IPS-NIHi11 (cell line): ENCODE results near the gene CD2BP2.
"Not testable (repeated sequence)": the region's sequence is repeated elsewhere in the genome, so short reads cannot be mapped to it uniquely, and the experiment has no call there.

Source experiments
- DNase-seq: peaks from one replicate; pipeline ENCODE4 v3.0.0; 2012; ENCODE audit warnings: mixed read lengths, low spot score

Gene CD2BP2

DNA sequence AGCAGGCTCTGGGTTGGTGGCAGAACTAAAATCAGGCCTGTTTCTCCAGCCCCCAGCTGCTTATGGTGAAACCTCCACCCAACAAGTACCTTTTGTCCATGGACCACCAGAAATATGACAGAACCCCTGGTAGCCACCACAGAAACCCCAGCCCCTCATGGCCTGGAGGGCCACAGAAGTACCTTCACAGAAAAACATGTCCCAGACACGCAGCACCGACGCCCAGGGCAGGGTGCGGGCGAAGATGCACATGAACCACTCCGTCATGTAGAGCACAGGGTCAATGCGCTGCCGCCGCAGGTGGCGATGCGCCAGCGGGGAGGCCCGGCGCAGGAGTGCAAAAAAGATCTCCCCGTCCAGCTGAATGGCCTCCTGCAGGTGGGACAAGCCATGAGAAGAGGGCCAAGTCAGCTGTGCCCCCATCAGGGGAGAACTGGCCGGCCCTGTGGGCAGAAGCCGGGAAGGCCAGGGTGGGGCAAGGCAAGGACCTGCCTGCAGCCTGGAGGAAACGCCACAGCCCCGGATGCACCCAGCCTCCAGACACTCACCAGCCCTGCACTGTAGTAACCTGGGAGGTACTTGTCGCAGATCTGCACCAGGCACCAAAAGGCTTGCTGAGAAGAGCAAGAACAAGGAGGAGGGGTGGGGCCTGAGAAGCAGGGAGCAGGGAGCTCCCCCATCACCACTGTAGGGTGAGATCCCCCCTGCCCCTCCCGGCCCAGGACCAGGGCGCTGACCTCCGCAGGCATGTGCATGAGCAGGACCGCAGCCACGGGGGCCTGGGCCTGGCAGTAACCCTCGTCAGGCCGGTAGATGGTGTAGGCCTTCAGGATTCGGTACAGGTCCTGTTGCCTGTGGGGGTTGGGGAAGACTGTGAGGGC, 4.1 kb upstream of the CD2BP2 start:
- no peak for DNase-seq

DNA sequence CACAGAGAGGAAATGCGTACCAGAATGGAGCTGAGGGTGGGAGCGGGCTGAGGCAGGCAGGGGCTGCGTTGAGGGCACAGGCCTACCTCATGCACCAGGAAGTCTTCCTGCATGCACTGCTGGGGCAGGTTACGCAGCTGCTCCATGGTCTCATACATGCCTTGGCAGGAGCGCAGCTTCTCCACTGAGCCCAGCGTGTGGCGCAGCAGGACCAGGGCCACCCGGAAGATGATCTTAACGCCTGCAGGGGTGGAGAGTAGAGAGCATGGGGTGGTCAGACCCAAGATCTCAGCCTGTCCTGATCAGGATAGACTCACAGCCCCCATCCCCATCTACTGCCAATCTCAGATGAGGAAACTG, 3.4 kb upstream of the CD2BP2 start:
- no peak for DNase-seq

GRCh38 chr16:30357715-30358576, 2.8 kb upstream of the CD2BP2 start:
- no peak for DNase-seq

DNA sequence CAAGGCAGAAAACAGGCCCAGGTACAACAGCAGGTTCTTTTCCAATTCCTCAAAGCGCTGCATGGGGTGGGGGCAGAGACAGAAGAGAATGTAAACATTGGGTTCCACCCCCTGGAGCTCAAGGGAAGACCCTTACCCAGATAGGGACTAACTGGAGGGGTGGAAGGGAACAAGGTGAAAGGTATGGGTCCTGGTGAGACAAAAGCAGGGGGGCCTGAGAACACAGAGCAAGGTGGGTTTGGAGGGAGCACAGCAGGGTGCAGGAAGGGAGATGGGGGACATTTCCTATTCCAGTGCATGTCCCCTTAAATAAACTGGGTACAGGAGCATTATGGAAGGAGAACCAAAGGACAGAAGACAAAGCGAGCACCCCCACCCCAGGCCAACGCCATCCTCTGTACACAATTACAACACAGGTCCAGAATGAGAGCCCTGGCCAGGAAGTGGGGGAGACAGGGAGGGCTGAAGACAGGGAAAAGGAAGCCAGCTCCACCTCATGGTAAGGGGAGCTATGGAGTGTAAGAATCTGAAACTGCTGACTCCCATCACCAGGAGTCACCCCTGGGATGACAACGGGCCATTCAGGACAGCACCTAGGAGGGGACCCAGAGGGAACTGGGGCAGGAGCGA, 2.1 kb upstream of the CD2BP2 start:
- no peak for DNase-seq

- no peak for DNase-seq
Measured at GRCh38 chr16:30356401-30357084, 1.4 kb upstream of the CD2BP2 start.

DNA sequence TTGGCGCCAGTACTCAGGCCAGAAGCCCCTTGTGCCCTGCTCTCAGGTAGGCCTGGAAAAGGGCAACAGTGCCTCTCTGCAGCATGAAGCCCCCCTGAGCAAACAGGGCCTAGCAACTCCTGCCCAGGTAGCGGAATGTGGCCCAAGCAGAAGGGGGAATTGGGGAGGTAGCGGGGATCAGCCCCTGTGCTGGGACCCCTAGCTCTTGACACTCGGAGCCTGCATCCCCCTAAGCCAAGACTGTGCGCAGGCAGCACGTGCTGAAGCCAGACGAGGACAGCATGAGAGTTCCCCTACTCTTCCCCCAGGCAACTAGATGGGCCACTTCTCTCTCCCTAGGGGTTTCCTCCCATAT, 823 bp upstream of the CD2BP2 start:
- no peak for DNase-seq

DNA sequence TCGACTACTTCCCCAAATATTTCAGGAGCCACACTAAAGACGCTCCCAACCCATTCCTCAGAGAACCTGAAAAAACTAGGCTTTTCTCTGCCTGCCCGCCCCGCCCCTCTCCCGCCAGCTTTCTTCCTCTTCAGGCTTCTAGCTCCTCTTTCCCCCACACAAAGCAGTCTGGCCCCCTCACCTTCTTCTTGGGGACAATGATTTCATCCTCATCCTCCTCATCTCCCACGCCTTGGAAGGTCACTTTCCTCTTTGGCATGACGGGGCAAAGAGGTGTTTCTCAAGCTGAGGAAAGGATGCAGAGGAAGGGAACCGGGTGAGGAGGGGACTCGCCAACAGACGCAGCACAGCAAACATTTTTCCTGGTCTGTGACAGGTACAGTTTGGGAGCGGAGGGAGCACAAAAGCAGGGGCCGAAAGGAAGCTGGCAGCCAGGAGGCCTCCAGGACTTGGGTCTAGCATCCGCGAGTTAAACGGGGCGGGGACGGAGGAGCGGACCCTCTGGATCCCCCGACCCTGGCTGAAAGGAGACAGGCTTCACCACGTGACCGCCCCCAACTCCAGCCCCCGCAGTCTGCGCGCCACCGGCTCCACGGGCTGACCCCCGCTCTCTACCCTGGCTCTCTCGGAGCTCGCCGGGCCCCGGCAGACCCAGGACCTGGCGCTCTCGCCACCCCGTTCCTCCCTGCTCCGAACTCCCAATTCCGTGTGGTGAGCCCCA, 525 bp downstream of the CD2BP2 start:
- peak; percentile 62 for DNase-seq

DNA sequence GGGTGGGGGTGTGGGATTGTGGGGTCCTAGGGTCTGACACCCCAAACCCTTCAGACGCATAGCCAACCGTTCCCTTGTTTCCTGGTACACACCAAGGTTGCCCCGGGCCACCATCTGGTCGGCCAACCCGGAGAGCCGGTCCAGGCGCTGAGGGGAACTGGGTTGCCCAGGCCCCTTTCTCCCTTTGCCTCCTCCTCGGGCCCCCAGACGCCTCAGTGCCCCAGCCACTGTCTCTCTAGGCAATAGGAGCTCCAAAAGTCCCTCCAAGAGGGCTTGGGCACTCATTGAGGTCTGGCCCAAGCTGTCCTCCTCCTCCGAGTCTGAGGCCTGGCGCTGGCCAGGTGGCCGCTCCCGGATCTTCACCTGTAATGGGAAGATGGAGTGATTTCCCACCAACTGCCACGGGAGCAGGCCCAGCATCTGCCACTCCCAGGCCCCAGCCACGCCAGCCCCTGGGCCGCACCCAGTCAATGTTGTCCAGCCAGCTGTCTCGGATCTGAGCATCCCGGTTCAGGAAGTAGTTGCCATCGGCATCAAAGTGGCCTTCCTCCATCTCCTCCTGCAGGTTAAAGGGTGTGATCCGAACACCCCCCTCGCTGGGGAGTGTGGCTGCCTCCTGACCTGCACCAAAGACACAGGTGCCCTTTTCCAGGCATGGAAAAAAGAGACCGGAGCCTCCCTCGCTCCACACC, 1.5 kb downstream of the CD2BP2 start:
- no peak for DNase-seq

GRCh38 chr16:30352488-30353401, 2.4 kb downstream of the CD2BP2 start:
- DNase-seq, result no peak

- no peak for DNase-seq
Measured at GRCh38 chr16:30351586-30352419, 3.3 kb downstream of the CD2BP2 start.

GRCh38 chr16:30351001-30351441, 4.1 kb downstream of the CD2BP2 start:
- no peak for DNase-seq

- DNase-seq, result no peak
Measured at GRCh38 chr16:30350134-30350871, 4.8 kb downstream of the CD2BP2 start.

DNA sequence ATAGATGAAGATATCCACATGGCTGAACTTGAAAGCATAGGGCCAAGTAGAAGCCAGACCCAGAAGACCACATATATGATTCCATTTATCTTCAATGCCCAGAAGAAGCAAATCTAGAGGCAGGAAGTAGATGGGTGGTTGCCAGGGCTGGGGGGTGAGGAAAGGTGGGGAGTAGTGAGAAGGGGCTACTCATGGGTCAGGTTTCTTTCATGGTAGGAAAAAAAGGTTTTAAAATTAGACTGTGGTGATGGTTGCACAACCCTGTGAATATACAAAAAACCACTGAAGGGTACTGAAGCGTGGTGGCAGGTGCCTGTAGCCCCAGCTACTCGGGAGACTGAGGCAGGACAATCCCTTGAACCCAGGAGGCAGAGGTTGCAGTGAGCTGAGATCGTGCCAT, 5.4 kb downstream of the CD2BP2 start:
- DNase-seq, result no peak

GRCh38 chr16:30348929-30349328, 6.2 kb downstream of the CD2BP2 start:
- no peak for DNase-seq

- DNase-seq, result no peak
Measured at GRCh38 chr16:30348113-30348512, 7.0 kb downstream of the CD2BP2 start.

DNA sequence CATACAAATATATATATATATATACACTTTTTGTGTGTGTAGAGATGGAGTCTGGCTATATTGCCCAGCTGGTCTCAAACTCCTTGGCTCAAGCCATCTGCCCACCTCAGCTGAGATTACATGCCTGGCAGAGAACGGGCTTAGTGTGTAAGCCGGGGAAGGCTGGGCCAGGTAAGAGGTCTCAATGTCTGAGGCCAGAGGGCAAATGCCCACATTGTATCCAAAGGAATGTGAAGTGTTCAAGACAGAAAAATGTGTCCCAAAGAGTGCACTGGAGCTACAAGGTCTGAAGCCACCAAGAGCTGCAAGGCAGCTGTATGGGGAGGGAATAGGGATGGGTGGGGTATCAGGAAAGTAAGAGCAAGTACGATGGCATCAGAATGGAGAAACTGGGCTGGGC, 8.8 kb downstream of the CD2BP2 start:
- DNase-seq, result no peak

- not testable (repeated sequence) for DNase-seq
Measured at GRCh38 chr16:30343491-30343820, 11.7 kb downstream of the CD2BP2 start.

DNA sequence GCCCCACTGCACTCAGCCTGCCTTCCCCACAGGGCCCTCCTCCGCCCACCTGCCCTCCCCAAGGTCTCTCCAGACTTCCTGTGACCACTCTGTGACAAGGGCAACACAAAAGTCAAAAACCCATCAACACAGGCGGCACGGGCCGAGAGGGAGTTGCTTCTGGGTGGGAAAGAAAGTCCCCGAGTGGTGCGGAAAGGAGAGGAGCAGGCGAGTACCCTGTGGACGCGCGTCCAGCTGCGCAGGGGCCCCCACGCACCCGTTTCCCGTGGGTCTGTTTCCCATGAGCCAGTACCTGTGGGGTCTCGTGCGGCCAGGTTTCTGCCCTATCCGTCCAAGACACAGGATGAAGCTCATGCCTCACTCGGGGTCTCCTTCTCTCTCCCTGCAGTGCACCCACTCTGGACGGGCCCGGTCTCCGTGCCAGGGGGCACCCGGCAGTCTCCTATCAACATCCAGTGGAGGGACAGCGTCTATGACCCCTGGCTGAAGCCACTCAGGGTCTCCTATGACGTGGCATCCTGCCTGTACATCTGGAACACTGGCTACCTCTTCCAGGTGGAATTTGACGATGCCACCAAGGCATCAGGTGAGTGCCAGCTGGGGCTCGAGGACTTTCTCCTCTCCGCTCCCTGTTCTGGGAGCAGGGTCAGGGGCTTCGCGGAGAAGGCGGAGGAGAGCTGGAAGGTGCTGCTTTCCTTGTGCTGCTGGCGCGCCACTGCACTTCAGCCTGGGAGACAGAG, 12.2 kb downstream of the CD2BP2 start:
- DNase-seq, result no peak
